ENCODE data around the gene PALM. TPM values are rescaled to one million over a fixed set of nuclear protein-coding genes. Genes with fewer than 3 reads are reported as not detected.
A peak's percentile ranks its signal among the peaks of the same experiment; 100 is the strongest.

The PALM gene
- polyA plus RNA-seq, 2 of the 4 experiments (the other 2 are of a cell fraction) = 3.0 to 15.7 TPM

- no peak for TF ChIP-seq SREBF2 (IDR thresholded peaks at IDR 0.05)
- no peak for TF ChIP-seq HES2 (IDR thresholded peaks at IDR 0.05)
- no peak for TF ChIP-seq ZNF302 (CRISPR knock-in tag; IDR thresholded peaks at IDR 0.05)
- no peak for TF ChIP-seq GATA3 (IDR thresholded peaks at IDR 0.05; ENCODE audit: borderline replicate concordance)
- no peak for TF ChIP-seq MAFK (IDR thresholded peaks at IDR 0.05; ENCODE audit: partially characterized antibody)
- TF ChIP-seq NPAS2 (CRISPR knock-in tag; IDR thresholded peaks at IDR 0.05; ENCODE audit: borderline replicate concordance) = no peak
- no peak for TF ChIP-seq RARB (CRISPR knock-in tag; IDR thresholded peaks at IDR 0.05)
- TF ChIP-seq MAZ (IDR thresholded peaks at IDR 0.05; ENCODE audit: borderline replicate concordance, low read depth, low read length) = no peak
- TF ChIP-seq HOXA7 (CRISPR knock-in tag; IDR thresholded peaks at IDR 0.05) = no peak
- no peak for FAIRE-seq
These were observed 22.3 kb downstream of the PALM start for GRCh38 chr19:731000-731399.

GRCh38 chr19:732148-733069 is 23.7 kb downstream of the PALM start:
- no peaks in the 10 kb centered on the region for H3K9me3 ChIP-seq
- H3K4me3 ChIP-seq = no peak overlapping the region
- DNase-seq (ENCODE audit: low read depth in 1 of 2, low spot score in 1 of 2) = no peak
- CTCF ChIA-PET = interaction anchor here (0.7 to 2.4 kb wide), 8 partner anchors 8 to 149 kb away, joined by 3 to 12 read pairs (median 4); partner anchors contain the start of gene PALM
- 85% methylated on average over 23 of the region's 24 CpGs for WGBS (ENCODE audit: missing lambda C conversion rate)
- no peak overlapping the region for H3K4me2 ChIP-seq
- POLR2A ChIA-PET = no interaction called here
- no peak for ATAC-seq
- H3K4me1 ChIP-seq = 0 out of 3 replicates have a peak, but pooled peaks cover 4% of the 10 kb centered on the region
- no peak for FAIRE-seq
- no peak overlapping the region; a peak in 1 of 6 replicates for H3K27ac ChIP-seq
- TF ChIP-seq FOSL2 (IDR thresholded peaks at IDR 0.05) (no peak), FOSL2 (CRISPR knock-in tag; IDR thresholded peaks at IDR 0.05) (no peak)

More at GRCh38 chr19:731000-731399, 22.3 kb downstream of the PALM start:
- Histone ChIP-seq H3K4me3 (no peak overlapping the region), H3K4me1 (0 out of 3 replicates have a peak, but pooled peaks cover 4% of the 10 kb centered on the region), H3K4me2 (no peak overlapping the region), H3K9me3 (no peaks in the 10 kb centered on the region), H3K27ac (no peak overlapping the region)
- DNase-seq (ENCODE audit: low read depth in 1 of 2, low spot score in 1 of 2) (no peak), ATAC-seq (no peak)
- CTCF ChIA-PET = interaction anchor here (0.9 to 1.5 kb wide), 4 partner anchors 10 to 142 kb away, joined by 3 to 6 read pairs (median 3); no protein-coding TSS in a partner anchor
- WGBS (ENCODE audit: missing lambda C conversion rate) = 88% methylated on average over 11 of the region's 16 CpGs
- POLR2A ChIA-PET = no interaction called here

GRCh38 chr19:734716-735115 is 26.0 kb downstream of the PALM start:
- no peak overlapping the region for H3K4me3 ChIP-seq
- H3K9me3 ChIP-seq = no peaks in the 10 kb centered on the region
- no peak for FAIRE-seq
- WGBS (ENCODE audit: missing lambda C conversion rate) = 67% methylated on average over 13 of the region's 13 CpGs
- DNase-seq (ENCODE audit: low read depth in 1 of 2, low spot score in 1 of 2) = no peak
- TF ChIP-seq PBX3 (IDR thresholded peaks at IDR 0.05) (no peak), MYC (IDR thresholded peaks at IDR 0.05; ENCODE audit: borderline replicate concordance, low read length) (no peak), KDM1A (IDR thresholded peaks at IDR 0.05; ENCODE audit: low read depth) (no peak), SREBF2 (IDR thresholded peaks at IDR 0.05) (no peak), CEBPB (IDR thresholded peaks at IDR 0.05) (no peak), CHD4 (IDR thresholded peaks at IDR 0.05; ENCODE audit: borderline replicate concordance) (no peak), ATOH8 (CRISPR knock-in tag; IDR thresholded peaks at IDR 0.05; ENCODE audit: low read depth) (no peak), PHF8 (IDR thresholded peaks at IDR 0.05; ENCODE audit: borderline replicate concordance, low read depth) (no peak), BCL3 (IDR thresholded peaks at IDR 0.05) (no peak), HES2 (IDR thresholded peaks at IDR 0.05) (no peak), MAFK (IDR thresholded peaks at IDR 0.05; ENCODE audit: partially characterized antibody) (no peak), RNF2 (IDR thresholded peaks at IDR 0.05; ENCODE audit: borderline replicate concordance, low read depth) (no peak), ZC3H11A (IDR thresholded peaks at IDR 0.05) (no peak), HDAC2 (IDR thresholded peaks at IDR 0.05) (no peak), ESRRA (IDR thresholded peaks at IDR 0.05; ENCODE audit: borderline replicate concordance, low read length) (no peak), HEYL (CRISPR knock-in tag; IDR thresholded peaks at IDR 0.05) (no peak), HOXA7 (CRISPR knock-in tag; IDR thresholded peaks at IDR 0.05) (no peak), ZNF302 (CRISPR knock-in tag; IDR thresholded peaks at IDR 0.05) (no peak), EP300 (IDR thresholded peaks at IDR 0.05) (no peak), CBX8 (IDR thresholded peaks at IDR 0.05) (no peak)
- ChIA-PET CTCF (interaction anchor here (0.6 to 2.4 kb wide), 27 partner anchors 10 to 251 kb away, joined by 3 to 17 read pairs (median 4); partner anchors contain the start of genes MISP, PALM and RNF126), POLR2A (interaction anchor here (1.0 kb wide), 2 partner anchors 18 to 72 kb away, joined by 5 read pairs; partner anchors contain the start of gene RNF126)
- no peak for ATAC-seq
- peak overlapping the region in 1 of 2 experiments; percentile 70; a peak in 3 of 6 replicates for H3K27ac ChIP-seq
- H3K4me1 ChIP-seq = 0 out of 3 replicates have a peak, but pooled peaks cover 4% of the 10 kb centered on the region
- H3K4me2 ChIP-seq = no peak overlapping the region

All from A549 (cell line).